ENCODE measurements around the gene SPANXN4. TPM values are rescaled to one million over a fixed set of nuclear protein-coding genes. Genes with fewer than 3 reads are reported as not detected.

SPANXN4 gene, protein sequence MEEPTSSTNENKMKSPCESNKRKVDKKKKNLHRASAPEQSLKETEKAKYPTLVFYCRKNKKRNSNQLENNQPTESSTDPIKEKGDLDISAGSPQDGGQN
- total RNA-seq: not detected

DNA sequence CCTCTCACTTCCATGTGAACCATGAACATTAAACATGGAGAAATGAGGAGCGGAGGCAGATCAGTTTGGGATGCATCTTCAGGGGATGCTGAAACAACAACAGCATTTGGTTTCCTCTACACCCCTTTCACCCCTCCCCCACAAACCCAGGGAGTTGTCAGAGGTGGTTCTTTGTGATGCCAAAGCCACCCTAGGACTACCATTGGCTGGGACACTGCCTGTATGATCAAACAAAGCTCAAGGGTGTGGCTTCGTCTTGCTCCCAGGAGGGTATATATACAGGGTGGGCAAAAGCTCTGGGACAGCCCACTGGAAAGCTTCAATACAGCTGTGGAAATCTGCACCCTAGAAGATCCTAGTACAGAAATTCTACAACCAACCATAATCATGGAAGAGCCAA, at the start of gene SPANXN4:
Gene SPANXN4, plus strand, starts transcription at position 301 of the 400 bp plus-strand sequence. Its CDS starts 87 bp downstream, at position 388.
- TF ChIP-seq, protein P1, sequence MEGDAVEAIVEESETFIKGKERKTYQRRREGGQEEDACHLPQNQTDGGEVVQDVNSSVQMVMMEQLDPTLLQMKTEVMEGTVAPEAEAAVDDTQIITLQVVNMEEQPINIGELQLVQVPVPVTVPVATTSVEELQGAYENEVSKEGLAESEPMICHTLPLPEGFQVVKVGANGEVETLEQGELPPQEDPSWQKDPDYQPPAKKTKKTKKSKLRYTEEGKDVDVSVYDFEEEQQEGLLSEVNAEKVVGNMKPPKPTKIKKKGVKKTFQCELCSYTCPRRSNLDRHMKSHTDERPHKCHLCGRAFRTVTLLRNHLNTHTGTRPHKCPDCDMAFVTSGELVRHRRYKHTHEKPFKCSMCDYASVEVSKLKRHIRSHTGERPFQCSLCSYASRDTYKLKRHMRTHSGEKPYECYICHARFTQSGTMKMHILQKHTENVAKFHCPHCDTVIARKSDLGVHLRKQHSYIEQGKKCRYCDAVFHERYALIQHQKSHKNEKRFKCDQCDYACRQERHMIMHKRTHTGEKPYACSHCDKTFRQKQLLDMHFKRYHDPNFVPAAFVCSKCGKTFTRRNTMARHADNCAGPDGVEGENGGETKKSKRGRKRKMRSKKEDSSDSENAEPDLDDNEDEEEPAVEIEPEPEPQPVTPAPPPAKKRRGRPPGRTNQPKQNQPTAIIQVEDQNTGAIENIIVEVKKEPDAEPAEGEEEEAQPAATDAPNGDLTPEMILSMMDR (IDR thresholded peaks at IDR 0.05): no peak
- TF ChIP-seq POLR2A (IDR thresholded peaks at IDR 0.05): no peak

GRCh38 chrX:142977128-142977914, 48.4 kb upstream of the SPANXN4 start:
- intact Hi-C loops (cut with DNase I; ENCODE audit: low total_unique reads): no loop called here
- WGBS, 2 donors: 67 to 72% methylated on average over 6 of the region's 6 CpGs
- DNase-seq (ENCODE audit: low spot score in 2 of 2): no peak
- H3K4me3 ChIP-seq (ENCODE audit: low read depth, poor library complexity, severe bottlenecking): no peak overlapping the region
- no peak for TF ChIP-seq POLR2A (IDR thresholded peaks at IDR 0.05)
- TF ChIP-seq, protein P1 (IDR thresholded peaks at IDR 0.05): no peak

More for the DNA sequence above, at the start of gene SPANXN4:
- intact Hi-C loops (cut with DNase I; ENCODE audit: low total_unique reads): no loop called here
- no peak within 1 kb of the TSS for H3K4me3 ChIP-seq (ENCODE audit: low read depth, poor library complexity, severe bottlenecking)
- 72 to 92% methylated on average over 2 of the region's 2 CpGs for WGBS, 2 donors
- DNase-seq (ENCODE audit: low spot score in 2 of 2): no peak

DNA sequence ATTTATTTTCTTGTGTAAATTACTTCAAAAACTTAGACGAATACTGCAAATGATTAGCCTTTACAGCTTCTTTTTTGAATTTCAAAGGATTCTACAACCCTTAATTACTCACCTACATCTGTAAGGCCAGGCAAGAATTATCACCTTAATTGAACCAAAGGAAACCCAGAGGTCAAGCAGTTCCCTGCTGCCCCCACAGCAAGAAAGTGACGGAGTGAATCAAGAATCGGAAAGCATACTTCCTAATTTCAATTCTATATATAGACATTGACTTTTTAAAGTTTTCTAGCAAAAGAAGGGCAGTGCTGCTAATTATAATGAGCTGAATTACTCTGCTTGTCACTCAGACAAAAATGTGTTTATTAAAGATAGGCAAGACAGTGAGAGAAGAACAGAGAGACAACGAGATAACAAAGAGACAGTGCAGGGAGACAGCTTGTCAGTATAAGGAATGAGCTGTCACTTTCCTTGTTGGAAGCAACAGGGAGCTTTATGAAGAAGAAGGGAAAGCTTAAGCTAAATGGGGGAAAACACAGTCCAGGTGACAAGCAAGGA, 47.5 kb upstream of the SPANXN4 start:
- intact Hi-C loops (cut with DNase I; ENCODE audit: low total_unique reads): no loop called here
- WGBS, 2 donors: 28 to 36% methylated on average over 4 of the region's 4 CpGs
- no peak for TF ChIP-seq POLR2A (IDR thresholded peaks at IDR 0.05)
- TF ChIP-seq, protein P1 (IDR thresholded peaks at IDR 0.05): no peak
- no peak overlapping the region for H3K4me3 ChIP-seq (ENCODE audit: low read depth, poor library complexity, severe bottlenecking)
- DNase-seq (ENCODE audit: low spot score in 2 of 2): no peak

DNA sequence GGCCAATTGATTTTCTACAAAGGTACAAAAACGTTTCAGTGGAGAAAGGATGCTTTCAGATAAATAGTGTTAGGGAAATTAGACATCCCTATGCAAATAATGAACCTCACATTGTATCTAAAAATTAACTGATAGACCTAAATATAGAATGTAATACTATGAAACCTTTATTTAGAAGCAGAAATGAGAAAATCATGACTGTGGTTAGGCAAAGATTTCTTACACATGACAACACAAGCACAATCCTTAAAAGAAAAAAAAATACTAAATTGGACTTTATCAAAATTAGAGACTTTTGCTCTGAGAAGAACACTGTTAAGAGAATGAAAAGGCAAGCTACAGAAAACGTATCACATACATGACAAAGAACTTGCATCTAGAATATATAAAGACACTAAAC, 43.0 kb upstream of the SPANXN4 start:
- TF ChIP-seq POLR2A (IDR thresholded peaks at IDR 0.05): no peak
- TF ChIP-seq, protein P1 (IDR thresholded peaks at IDR 0.05): no peak

GRCh38 chrX:142994988-142995387, 30.7 kb upstream of the SPANXN4 start:
- no peak for DNase-seq (ENCODE audit: low spot score in 2 of 2)
- intact Hi-C loops (cut with DNase I; ENCODE audit: low total_unique reads): no loop called here
- no peak for TF ChIP-seq POLR2A (IDR thresholded peaks at IDR 0.05)
- TF ChIP-seq, protein P1 (IDR thresholded peaks at IDR 0.05): no peak
- 30 to 38% methylated on average over 2 of the region's 2 CpGs for WGBS, 2 donors
- H3K4me3 ChIP-seq (ENCODE audit: low read depth, poor library complexity, severe bottlenecking): no peak overlapping the region

More for the DNA sequence above, 43.0 kb upstream of the SPANXN4 start:
- WGBS, 2 donors: 26 to 51% methylated on average over 2 of the region's 2 CpGs
- no peak for DNase-seq (ENCODE audit: low spot score in 2 of 2)
- H3K4me3 ChIP-seq (ENCODE audit: low read depth, poor library complexity, severe bottlenecking): no peak overlapping the region
- intact Hi-C loops (cut with DNase I; ENCODE audit: low total_unique reads): no loop called here

All from lower leg skin (tissue), 4 donors.